ENCODE data around the gene POLR2I.
"Not testable (repeated sequence)": the region's sequence is repeated elsewhere in the genome, so short reads cannot be mapped to it uniquely, and the experiment has no call there.

GRCh38 chr19:36068810-36069499 lies 45.7 kb downstream of the POLR2I start:
- not testable (repeated sequence) for TF ChIP-seq CTCF (conservative IDR thresholded peaks at IDR 0.05; ENCODE audit: low read depth, low read length); EZH2 (IDR thresholded peaks at IDR 0.05; ENCODE audit: borderline replicate concordance, low read depth, low read length, poor library complexity, severe bottlenecking)
